Loucy (cell line): ENCODE results near the gene C1orf94.

Source experiments
- H2AFZ ChIP-seq: fragments of 200-600 bp; sonication (generic); 2 replicates; pipeline ENCODE4 v1.6.0; 2016; ENCODE audit warnings: antibody characterized with exemption, mild to moderate bottlenecking, low read length, moderate library complexity
- H3F3A ChIP-seq: fragments of 200-600 bp; 2 replicates; pipeline ENCODE4 v1.6.0; 2016; ENCODE audit warnings: antibody characterized with exemption, low read depth, mild to moderate bottlenecking
- H3K27me3 ChIP-seq: fragments of 200-600 bp; sonication (generic); 2 replicates; pipeline ENCODE4 v1.6.1; 2014; ENCODE audit warnings: low read length, mild to moderate bottlenecking; ENCODE audit not compliant: insufficient read depth, poor library complexity, severe bottlenecking
- H3K36me3 ChIP-seq: fragments of 200-600 bp; sonication (generic); 2 replicates; pipeline ENCODE4 v1.6.1; 2016; ENCODE audit warnings: low read length; ENCODE audit not compliant: insufficient read depth
- H3K4me1 ChIP-seq: fragments of 200-600 bp; sonication (generic); 2 replicates; pipeline ENCODE4 v1.5.1; 2014; ENCODE audit warnings: low read length, mild to moderate bottlenecking; ENCODE audit not compliant: insufficient read depth, poor library complexity, severe bottlenecking
- H3K4me2 ChIP-seq: fragments of 200-600 bp; sonication (generic); 2 replicates; pipeline ENCODE4 v1.6.0; 2014; ENCODE audit warnings: antibody characterized with exemption, low read length, low read depth, mild to moderate bottlenecking; ENCODE audit not compliant: poor library complexity, severe bottlenecking
- H3K4me3 ChIP-seq: fragments of 200-600 bp; sonication (generic); 2 replicates; pipeline ENCODE4 v1.5.1; 2014; ENCODE audit warnings: low read length, mild to moderate bottlenecking, mixed read lengths; ENCODE audit not compliant: poor library complexity, severe bottlenecking
- H3K79me2 ChIP-seq: fragments of 200-600 bp; sonication (generic); 2 replicates; pipeline ENCODE4 v1.6.1; 2014; ENCODE audit warnings: low read length; ENCODE audit not compliant: insufficient read depth
- H3K9ac ChIP-seq: fragments of 200-600 bp; sonication (generic); 2 replicates; pipeline ENCODE4 v1.6.0; 2014; ENCODE audit warnings: mild to moderate bottlenecking, low read depth, low read length, moderate library complexity; ENCODE audit not compliant: poor library complexity, severe bottlenecking
- H3K9me2 ChIP-seq: fragments of 200-600 bp; sonication (generic); replicated peaks from 2 replicates; pipeline ENCODE4 v1.6.1; 2016; ENCODE audit warnings: low read depth, low read length, mixed read lengths
- H3K9me3 ChIP-seq: fragments of 200-600 bp; sonication (generic); 2 replicates; pipeline ENCODE4 v1.6.1; 2014; ENCODE audit warnings: mild to moderate bottlenecking, antibody characterized with exemption, low read length, low read depth; ENCODE audit not compliant: insufficient read depth
- H4K20me1 ChIP-seq: fragments of 200-600 bp; sonication (generic); 2 replicates; pipeline ENCODE4 v1.6.0; 2014; ENCODE audit warnings: antibody characterized with exemption, low read length, mild to moderate bottlenecking; ENCODE audit not compliant: insufficient read depth, poor library complexity, severe bottlenecking
- CTCF ChIP-seq: fragments of 200-600 bp; sonication (generic); conservative IDR thresholded peaks from 2 replicates; pipeline ENCODE4 v1.5.1; 2014; ENCODE audit warnings: mild to moderate bottlenecking, antibody characterized with exemption, low read length
- EZH2phosphoT487 ChIP-seq: fragments of 200-600 bp; IDR thresholded peaks from 2 replicates; pipeline ENCODE4 v1.6.1; 2018; ENCODE audit warnings: antibody characterized with exemption, mild to moderate bottlenecking, moderate library complexity, borderline replicate concordance

C1orf94 gene

GRCh38 chr1:34132161-34132420 is 44.6 kb upstream of the C1orf94 start:
- no peaks in the 10 kb centered on the region for H3F3A ChIP-seq
- no peak overlapping the region for H3K4me2 ChIP-seq
- no peak overlapping the region for H3K9ac ChIP-seq
- no peaks in the 10 kb centered on the region for H3K4me1 ChIP-seq
- no peak overlapping the region for H2AFZ ChIP-seq
- no peak overlapping the region for H3K4me3 ChIP-seq
- TF ChIP-seq EZH2phosphoT487 (no peak), CTCF (no peak)
- H3K9me3 ChIP-seq, result no peaks in the 10 kb centered on the region
- H4K20me1 ChIP-seq, result no peaks in the 10 kb centered on the region
- no peaks in the 10 kb centered on the region for H3K79me2 ChIP-seq
- no peaks in the 10 kb centered on the region for H3K36me3 ChIP-seq
- no peaks in the 10 kb centered on the region for H3K9me2 ChIP-seq
- H3K27me3 ChIP-seq, result no peaks in the 10 kb centered on the region

GRCh38 chr1:34137411-34137810 is 39.3 kb upstream of the C1orf94 start:
- Histone ChIP-seq H4K20me1 (no peaks in the 10 kb centered on the region), H3K4me1 (no peaks in the 10 kb centered on the region), H3K4me2 (no peak overlapping the region), H3K9me3 (no peaks in the 10 kb centered on the region), H3F3A (no peaks in the 10 kb centered on the region), H3K36me3 (no peaks in the 10 kb centered on the region), H2AFZ (no peak overlapping the region), H3K79me2 (no peaks in the 10 kb centered on the region), H3K27me3 (no peaks in the 10 kb centered on the region), H3K9me2 (no peaks in the 10 kb centered on the region), H3K4me3 (no peak overlapping the region), H3K9ac (no peak overlapping the region)
- TF ChIP-seq EZH2phosphoT487 (no peak), CTCF (no peak)

GRCh38 chr1:34140011-34140676 is 36.6 kb upstream of the C1orf94 start:
- Histone ChIP-seq H2AFZ (no peak overlapping the region), H3K79me2 (no peaks in the 10 kb centered on the region), H3K9ac (no peak overlapping the region), H3K27me3 (no peaks in the 10 kb centered on the region), H3K4me1 (no peaks in the 10 kb centered on the region), H3K9me2 (no peaks in the 10 kb centered on the region), H3K4me2 (no peak overlapping the region), H3K4me3 (no peak overlapping the region), H3K36me3 (no peaks in the 10 kb centered on the region), H3K9me3 (no peaks in the 10 kb centered on the region; the same call in 1 of the 2 replicates), H3F3A (no peaks in the 10 kb centered on the region), H4K20me1 (no peaks in the 10 kb centered on the region)
- no peak for TF ChIP-seq EZH2phosphoT487
- no peak for TF ChIP-seq CTCF
